ENCODE measurements around the gene MAGI1. TPM values are rescaled to one million over a fixed set of nuclear protein-coding genes. Genes with fewer than 3 reads are reported as not detected.

MAGI1 gene
- total RNA-seq, 1 donor from 2014 or later: 49.8 TPM

- Mint-ChIP-seq H3K4me1 (peaks cover 14% of the 10 kb centered on the region), H3K9me3 (no peaks in the 10 kb centered on the region), H3K36me3 (ENCODE audit: low read depth) (no peaks in the 10 kb centered on the region), H3K4me3 (no peak overlapping the region), H3K27ac (ENCODE audit: unreplicated experiment) (no peak overlapping the region), H3K27me3 (ENCODE audit: low read depth) (no peaks in the 10 kb centered on the region)
- DNase-seq (ENCODE audit: low read depth, low spot score): no peak
- TF ChIP-seq CTCF (conservative IDR thresholded peaks at IDR 0.05): no peak
These were observed 84.6 kb downstream of the MAGI1 start for GRCh38 chr3:65953881-65954733.

GRCh38 chr3:65953301-65953812, 85.4 kb downstream of the MAGI1 start:
- no peak overlapping the region for H3K4me3 Mint-ChIP-seq
- no peak overlapping the region for H3K27ac Mint-ChIP-seq (ENCODE audit: unreplicated experiment)
- H3K36me3 Mint-ChIP-seq (ENCODE audit: low read depth): no peaks in the 10 kb centered on the region
- peaks cover 18% of the 10 kb centered on the region for H3K4me1 Mint-ChIP-seq
- TF ChIP-seq CTCF (conservative IDR thresholded peaks at IDR 0.05): no peak
- no peaks in the 10 kb centered on the region for H3K27me3 Mint-ChIP-seq (ENCODE audit: low read depth)
- DNase-seq (ENCODE audit: low read depth, low spot score): no peak
- no peaks in the 10 kb centered on the region for H3K9me3 Mint-ChIP-seq

- Mint-ChIP-seq H3K4me1 (peaks cover 18% of the 10 kb centered on the region), H3K36me3 (ENCODE audit: low read depth) (no peaks in the 10 kb centered on the region), H3K27me3 (ENCODE audit: low read depth) (no peaks in the 10 kb centered on the region), H3K9me3 (no peaks in the 10 kb centered on the region), H3K27ac (ENCODE audit: unreplicated experiment) (no peak overlapping the region), H3K4me3 (no peak overlapping the region)
- DNase-seq (ENCODE audit: low read depth, low spot score): no peak
- TF ChIP-seq CTCF (conservative IDR thresholded peaks at IDR 0.05): no peak
These were observed 85.9 kb downstream of the MAGI1 start for GRCh38 chr3:65952842-65953241.

GRCh38 chr3:65951836-65952505, 86.7 kb downstream of the MAGI1 start:
- no peaks in the 10 kb centered on the region for H3K27me3 Mint-ChIP-seq (ENCODE audit: low read depth)
- no peaks in the 10 kb centered on the region for H3K9me3 Mint-ChIP-seq

More at GRCh38 chr3:65951836-65952505, 86.7 kb downstream of the MAGI1 start:
- Mint-ChIP-seq H3K4me3 (no peak overlapping the region), H3K4me1 (peaks cover 20% of the 10 kb centered on the region), H3K36me3 (ENCODE audit: low read depth) (no peaks in the 10 kb centered on the region), H3K27ac (ENCODE audit: unreplicated experiment) (no peak overlapping the region)
- no peak for TF ChIP-seq CTCF (conservative IDR thresholded peaks at IDR 0.05)
- no peak for DNase-seq (ENCODE audit: low read depth, low spot score)

Measured in neural crest cell (in vitro differentiated cells).